Ramos (cell line): ENCODE results near the gene ARL11.
"Not testable (repeated sequence)": the region's sequence is repeated elsewhere in the genome, so short reads cannot be mapped to it uniquely, and the experiment has no call there.

Experiments
- in situ Hi-C: fragments of 300-500 bp; cut with MboI; formaldehyde crosslinking; loops from one replicate; pipeline ENCODE4 v1.14.3; 2022; ENCODE audit warnings: low sequenced_read_pairs; ENCODE audit not compliant: unreplicated experiment

ARL11 gene

DNA sequence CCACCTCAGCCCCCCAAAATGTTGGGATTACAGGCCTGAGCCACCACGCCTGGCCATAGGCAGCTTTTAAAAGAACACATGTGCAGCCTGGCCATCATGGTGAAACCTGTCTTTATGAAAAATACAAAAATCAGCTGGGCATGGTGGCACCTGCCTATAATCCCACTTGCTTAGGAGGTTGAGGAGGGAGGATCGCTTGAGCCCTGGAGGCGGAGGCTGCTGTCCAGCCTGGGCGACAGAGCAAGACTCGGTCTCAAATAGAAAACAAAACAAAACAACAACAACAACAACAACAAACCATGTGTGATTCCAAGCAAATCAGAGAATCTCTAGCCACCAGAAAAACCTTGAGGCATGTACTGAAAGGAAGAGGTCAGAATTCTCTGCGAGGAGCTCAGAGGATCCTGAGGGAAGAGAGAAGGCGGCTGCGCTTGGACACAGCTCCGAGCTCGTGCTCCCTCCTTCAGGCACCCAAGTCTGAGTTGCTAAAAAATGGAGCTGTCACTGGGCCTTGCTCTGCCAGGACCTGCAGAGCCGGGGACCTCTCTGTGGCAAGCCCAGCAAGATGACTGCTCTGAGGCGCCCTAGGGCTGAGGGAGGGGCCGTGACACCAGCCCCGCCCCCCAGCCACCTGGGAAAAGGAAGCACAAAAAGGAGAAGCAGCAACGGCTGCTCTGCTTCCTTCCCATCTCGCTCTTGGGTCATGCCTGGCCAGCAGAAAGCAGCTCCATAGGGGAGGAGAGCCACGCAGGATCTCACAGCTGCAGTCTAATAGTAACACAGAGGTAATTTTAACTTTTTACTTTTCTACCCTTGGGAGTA lies at the start of gene ARL11:
TSS of gene ARL11 (plus strand) at position 677 of the 822 bp plus-strand sequence. CDS start 1,941 bp downstream, outside the sequence.
- in situ Hi-C loops = no loop called here

DNA sequence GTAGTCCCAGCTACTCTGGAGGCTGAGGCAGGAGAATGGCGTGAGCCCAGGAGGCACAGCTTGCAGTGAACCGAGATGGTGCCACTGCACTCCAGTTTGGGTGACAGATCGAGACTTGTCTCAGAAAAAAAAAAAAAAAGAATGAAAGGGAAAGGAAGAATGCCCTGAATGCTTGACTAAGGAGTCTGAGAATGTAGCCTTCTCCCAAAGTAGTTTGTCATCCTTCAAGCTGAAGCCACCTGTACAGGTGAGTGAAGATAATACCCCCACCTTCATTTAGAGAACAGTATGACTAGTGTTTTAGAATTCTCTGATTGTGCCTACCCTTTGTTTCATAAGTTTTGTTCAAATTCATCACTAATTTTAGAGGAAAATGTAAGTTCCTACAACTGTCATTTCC lies 48.8 kb upstream of the ARL11 start:
- in situ Hi-C loops = no loop called here

DNA sequence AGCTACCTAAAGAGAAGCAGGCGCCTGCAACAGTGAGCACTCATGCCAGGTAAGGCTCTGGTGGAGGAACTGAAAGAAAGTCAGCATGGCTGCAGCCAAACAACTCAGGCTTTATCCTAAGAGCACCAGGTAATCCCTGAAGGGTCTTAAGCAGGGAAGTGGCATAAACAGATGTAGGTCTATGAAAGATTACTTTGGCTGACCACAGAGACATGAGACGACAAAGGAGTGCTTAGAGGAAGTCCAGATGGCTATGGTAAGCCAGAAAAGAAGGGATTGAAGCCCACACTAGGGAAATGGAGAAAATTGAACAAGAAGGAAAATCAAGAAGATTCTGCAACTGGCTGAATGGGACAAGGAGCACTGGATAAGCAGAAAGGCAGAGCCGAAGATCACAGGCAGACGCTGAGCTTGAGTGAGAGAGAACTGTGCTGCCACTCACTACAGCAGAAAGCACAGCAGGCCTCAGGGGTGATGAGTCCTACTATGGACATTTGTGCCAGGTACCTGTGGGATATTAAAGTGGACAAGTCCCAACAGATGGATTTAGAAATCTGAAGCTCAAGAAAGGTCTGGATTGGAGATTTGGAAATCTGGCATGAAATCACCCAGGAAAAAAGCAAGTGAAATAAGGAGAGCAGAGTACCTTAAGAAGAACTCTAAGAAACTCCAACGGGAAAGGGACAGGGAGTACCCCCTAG lies 47.2 kb upstream of the ARL11 start:
- in situ Hi-C loops = no loop called here

- in situ Hi-C loops = no loop called here
These were observed 43.5 kb upstream of the ARL11 start for GRCh38 chr13:49584771-49585182.

- in situ Hi-C loops = no loop called here
These were observed 42.8 kb upstream of the ARL11 start, which contains the start of gene RCBTB1 for GRCh38 chr13:49585220-49586157. RCBTB1 (minus strand) TSS chr13:49585558; CDS start chr13:49567279, 18,279 bp downstream.

DNA sequence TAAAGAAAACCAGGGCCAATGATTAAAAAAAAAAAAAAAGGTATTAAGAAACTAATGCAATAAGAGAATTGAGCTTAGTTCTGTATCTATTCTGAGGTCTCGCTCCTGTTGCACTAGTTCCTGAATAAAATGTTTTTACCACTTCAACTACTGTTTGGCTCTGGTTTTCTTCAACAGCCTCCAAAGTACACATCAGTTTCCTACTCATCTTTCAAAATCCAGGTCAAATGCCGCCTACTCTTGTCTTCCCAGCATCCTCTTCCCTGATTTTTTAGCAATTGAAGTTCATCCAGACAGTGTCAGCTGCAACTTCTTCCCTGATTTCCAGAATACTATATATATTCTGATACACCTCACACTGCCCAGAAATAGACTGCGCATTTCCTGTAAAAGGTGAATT lies 41.6 kb upstream of the ARL11 start:
- in situ Hi-C loops = no loop called here

GRCh38 chr13:49587311-49587847 lies 40.9 kb upstream of the ARL11 start:
- in situ Hi-C loops = no loop called here

DNA sequence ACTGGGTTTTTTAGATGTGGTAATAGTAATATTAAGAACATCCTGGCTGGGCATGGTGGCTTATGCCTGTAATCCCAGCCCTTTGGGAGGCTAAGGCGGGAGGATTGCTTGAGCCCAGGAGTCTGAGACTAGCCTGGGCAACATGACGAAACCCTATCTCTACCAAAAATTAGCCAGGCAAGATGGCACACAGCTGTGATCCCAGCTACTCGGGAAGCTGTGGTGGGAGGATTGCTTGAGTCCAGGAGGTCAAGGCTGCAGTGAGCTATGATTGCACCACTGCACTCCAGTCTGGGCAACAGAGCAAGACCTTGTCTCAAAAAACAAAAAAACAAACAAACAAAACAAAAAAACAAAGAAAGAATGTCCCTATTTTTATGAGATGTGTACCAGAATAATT lies 37.6 kb upstream of the ARL11 start:
- in situ Hi-C loops = not testable (repeated sequence)

GRCh38 chr13:49593876-49594275 lies 34.4 kb upstream of the ARL11 start:
- in situ Hi-C loops = not testable (repeated sequence)

GRCh38 chr13:49594576-49594975 lies 33.7 kb upstream of the ARL11 start:
- in situ Hi-C loops = no loop called here

DNA sequence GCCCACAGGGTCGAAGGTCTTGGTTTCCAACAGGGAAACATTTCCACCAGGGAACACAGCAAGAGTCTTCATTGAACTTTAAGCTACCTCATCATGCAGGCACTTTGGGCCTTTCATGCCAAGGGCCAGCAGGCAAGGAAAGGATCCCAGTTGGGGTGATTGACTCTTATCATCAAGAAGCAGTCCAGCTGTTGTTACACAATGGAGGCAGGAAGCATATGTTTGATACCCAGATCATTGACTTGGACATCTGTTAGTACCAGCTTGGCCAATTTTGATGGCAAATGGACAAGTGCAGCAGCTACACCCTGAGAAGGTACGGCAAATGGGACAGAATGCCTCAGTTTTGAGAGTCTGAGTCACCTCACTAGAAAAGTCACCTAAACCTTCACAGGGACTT lies 32.1 kb upstream of the ARL11 start:
- in situ Hi-C loops = no loop called here

- in situ Hi-C loops = no loop called here
These were observed 31.2 kb upstream of the ARL11 start for GRCh38 chr13:49597043-49597641.

- in situ Hi-C loops = no loop called here
These were observed 26.3 kb upstream of the ARL11 start for GRCh38 chr13:49602005-49602404.

DNA sequence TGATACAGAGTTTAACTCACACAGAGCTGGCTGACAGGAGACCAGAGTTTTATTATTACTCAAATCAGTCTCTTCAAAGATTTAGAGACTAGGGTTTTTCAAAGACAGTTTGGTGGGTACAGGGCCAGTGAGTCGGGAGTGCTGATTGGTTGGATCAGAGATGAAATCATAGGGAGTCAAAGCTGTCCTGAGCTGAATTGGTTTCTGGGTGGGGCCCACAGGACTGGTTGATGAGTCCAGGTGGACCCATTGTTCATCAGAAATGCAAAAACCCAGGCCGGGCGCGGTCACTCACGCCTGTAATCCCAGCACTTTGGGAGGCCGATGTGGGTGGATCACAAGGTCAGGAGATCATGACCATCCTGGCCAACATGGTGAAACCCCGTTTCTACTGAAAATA lies 25.7 kb upstream of the ARL11 start:
- in situ Hi-C loops = not testable (repeated sequence)

GRCh38 chr13:49604570-49604969 lies 23.7 kb upstream of the ARL11 start:
- in situ Hi-C loops = no loop called here

DNA sequence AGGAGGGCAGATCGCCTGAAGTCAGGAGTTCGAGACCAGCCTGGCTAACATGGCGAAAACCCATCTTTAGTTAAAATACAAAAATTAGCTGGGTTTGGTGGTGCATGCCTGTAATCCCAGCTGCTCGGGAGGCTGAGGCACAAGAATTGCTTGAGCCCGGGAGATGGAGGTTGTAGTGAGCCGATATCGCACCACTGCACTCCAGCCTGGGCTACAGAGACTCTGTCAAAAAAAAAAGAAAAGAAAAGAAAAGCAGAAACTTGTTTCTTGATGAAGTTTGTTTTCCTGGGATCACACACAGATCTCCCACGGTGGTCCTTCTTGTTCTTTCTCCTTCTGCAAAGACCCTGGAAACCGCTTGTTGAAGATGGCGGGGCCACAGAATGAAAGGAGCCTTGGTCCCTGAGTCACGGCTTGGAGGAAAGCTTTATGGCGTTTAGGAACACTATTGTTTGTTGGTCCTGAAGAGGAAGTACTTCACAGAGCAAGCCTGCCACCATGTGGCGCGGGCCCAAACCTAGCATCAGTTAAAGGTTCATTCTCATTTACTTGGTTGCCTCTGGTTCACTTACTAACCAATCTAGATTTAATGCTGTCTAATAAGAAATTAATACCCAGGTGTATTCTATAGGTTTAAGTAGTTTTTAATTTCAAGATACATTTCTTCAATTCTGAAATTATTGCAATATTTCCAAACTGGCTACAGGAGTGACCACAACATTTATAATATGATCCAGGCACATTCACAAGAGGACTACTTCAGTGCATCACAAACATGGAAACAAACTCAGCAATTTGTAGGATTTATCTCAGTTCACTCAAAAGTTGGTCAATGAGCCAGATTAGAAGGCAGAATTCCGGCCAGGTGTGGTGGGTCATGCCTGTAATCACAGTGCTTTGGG lies 21.3 kb upstream of the ARL11 start:
- in situ Hi-C loops = loop anchor here (5.0 kb wide), 2 partner anchors 185 to 305 kb away; no protein-coding TSS in a partner anchor

DNA sequence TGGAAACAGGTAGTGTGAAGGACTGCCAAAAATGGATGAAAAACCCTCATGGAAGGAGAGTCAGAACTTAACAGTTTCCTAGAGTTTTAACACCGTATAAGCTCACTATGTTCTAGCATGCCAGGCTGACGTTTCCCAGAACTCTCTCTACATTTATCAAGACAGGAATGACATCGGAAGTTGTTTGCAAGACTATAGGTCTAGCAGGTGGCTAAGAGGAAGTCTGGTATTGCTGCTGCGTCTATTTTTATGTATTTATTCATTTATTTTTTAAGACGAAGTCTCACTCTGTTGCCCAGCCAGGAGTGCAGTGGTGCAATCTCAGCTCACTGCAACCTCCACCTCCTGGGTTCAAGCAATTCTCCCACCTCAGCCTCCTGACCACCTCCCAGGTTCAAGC lies 20.5 kb upstream of the ARL11 start:
- in situ Hi-C loops = loop anchor here (5.0 kb wide), 2 partner anchors 185 to 305 kb away; no protein-coding TSS in a partner anchor

DNA sequence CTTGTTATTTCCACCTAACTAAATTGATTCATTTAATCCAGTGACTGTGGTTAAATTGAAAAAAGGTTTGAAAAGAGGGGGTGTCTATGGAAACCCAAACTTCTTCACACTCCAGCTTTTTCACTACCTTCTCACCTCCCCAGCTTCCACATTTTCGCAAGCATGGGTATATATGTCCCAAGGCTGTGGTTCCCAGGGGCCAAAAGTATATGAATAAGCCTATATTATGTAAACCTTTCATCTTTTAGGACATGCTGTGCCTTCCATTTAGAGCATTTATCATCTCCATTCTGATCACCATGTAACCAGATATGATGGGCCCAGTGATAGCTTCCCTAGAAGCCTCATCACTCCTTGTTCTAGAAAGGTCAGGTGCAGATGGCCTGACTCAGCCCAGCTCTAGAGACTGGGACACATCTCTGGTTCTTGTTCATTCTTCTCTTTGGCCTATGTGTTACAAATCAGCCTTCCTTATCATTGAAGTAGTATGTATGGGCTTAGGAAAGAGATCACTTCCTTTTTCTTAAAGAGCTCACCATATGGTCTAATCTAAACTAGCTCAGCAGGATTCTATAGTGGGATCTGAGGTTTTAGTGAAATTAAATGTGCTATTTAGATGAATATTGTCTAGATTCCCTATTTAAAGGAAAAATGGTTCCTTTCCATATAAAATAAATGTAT lies 19.5 kb upstream of the ARL11 start:
- in situ Hi-C loops = loop anchor here (5.0 kb wide), 2 partner anchors 186 to 306 kb away; no protein-coding TSS in a partner anchor
